Measurements from ENCODE around the gene CKAP2. TPM values are rescaled to one million over a fixed set of nuclear protein-coding genes. Genes with fewer than 3 reads are reported as not detected.

CKAP2 gene
- total and polyA plus RNA-seq, 2 of the 8 experiments (the other 6 are each of a cell fraction or from before 2014, with no cell fraction given), result 8.3 to 70.7 TPM

GRCh38 chr13:52461265-52461664, 6.0 kb downstream of the CKAP2 start (continued):
- no peak for TF ChIP-seq CHD7 (IDR thresholded peaks at IDR 0.05; ENCODE audit: insufficient replicate concordance, low read length)
- TF ChIP-seq SIX5 (IDR thresholded peaks at IDR 0.05; ENCODE audit: low read depth, low read length), result no peak
- no peak for TF ChIP-seq HDAC6 (IDR thresholded peaks at IDR 0.05; ENCODE audit: low read depth, low read length)
- no peak for TF ChIP-seq RFX5 (IDR thresholded peaks at IDR 0.05; ENCODE audit: borderline replicate concordance, low read depth, low read length)
- TF ChIP-seq SIN3A (conservative IDR thresholded peaks at IDR 0.05 in 1 of 2, IDR thresholded peaks at IDR 0.05 in 1 of 2; ENCODE audit: low read depth in 1 of 2, low read length in 2 of 2), result no peak

Measured in H1 (cell line).